Activated naive CD8-positive, alpha-beta T cell treated with anti-CD3 and anti-CD28 coated beads for 36 hours (primary cell): Measurements from ENCODE around the gene KIZ. TPM values are rescaled to one million over a fixed set of nuclear protein-coding genes. Genes with fewer than 3 reads are reported as not detected.
A peak's percentile ranks its signal among the peaks of the same experiment; 100 is the strongest.

Source experiments
- DNase-seq: peaks from one replicate; pipeline ENCODE4 v3.0.0; 2021
- H3K27ac Mint-ChIP-seq: one replicate; pipeline ENCODE4 v1.8.0; 2022; ENCODE audit warnings: mild to moderate bottlenecking, moderate library complexity, mixed read lengths
- H3K27me3 Mint-ChIP-seq: one replicate; pipeline ENCODE4 v1.8.0; 2022; ENCODE audit warnings: mild to moderate bottlenecking, mixed read lengths
- H3K36me3 Mint-ChIP-seq: one replicate; pipeline ENCODE4 v1.8.0; 2021; ENCODE audit warnings: mild to moderate bottlenecking, mixed read lengths
- H3K4me1 Mint-ChIP-seq: one replicate; pipeline ENCODE4 v1.8.0; 2021; ENCODE audit warnings: mixed read lengths
- H3K4me3 Mint-ChIP-seq: one replicate; pipeline ENCODE4 v1.8.0; 2022; ENCODE audit warnings: mild to moderate bottlenecking, moderate library complexity, mixed read lengths
- H3K9me3 Mint-ChIP-seq: one replicate; pipeline ENCODE4 v1.8.0; 2022; ENCODE audit warnings: mixed read lengths
- total RNA-seq, 2 experiments: library from RNA; stranded (reverse); gene quantifications; one replicate each; pipeline ENCODE4 v1.2.3, GENCODE V29; 2021

Gene KIZ
- total RNA-seq, 2 experiments from 2014 or later, result 9.6 to 15.7 TPM

DNA sequence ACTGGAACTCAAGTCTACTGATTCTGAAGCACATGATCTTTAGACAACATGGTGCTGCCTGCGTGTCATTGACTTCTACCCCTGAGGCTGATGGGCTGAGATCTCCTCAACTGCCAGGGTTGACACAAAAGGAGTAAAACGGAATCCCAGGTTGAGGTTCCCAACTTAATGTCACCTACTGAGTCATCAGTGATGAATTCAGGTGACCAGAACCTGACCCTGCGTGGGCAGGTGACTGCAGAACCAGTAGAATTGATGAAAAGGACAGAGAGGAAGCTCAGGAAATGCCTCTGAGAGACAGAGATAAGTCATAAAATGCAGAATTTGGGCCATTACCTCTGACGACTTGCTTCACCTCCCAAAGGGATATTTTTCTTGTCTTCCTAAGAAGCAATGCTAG, 7.7 kb upstream of the KIZ start:
- H3K9me3 Mint-ChIP-seq, result no peaks in the 10 kb centered on the region
- H3K27ac Mint-ChIP-seq, result no peak overlapping the region
- no peak overlapping the region for H3K4me3 Mint-ChIP-seq
- H3K27me3 Mint-ChIP-seq, result peaks cover 24% of the 10 kb centered on the region
- DNase-seq, result no peak
- H3K36me3 Mint-ChIP-seq, result no peaks in the 10 kb centered on the region
- no peaks in the 10 kb centered on the region for H3K4me1 Mint-ChIP-seq

DNA sequence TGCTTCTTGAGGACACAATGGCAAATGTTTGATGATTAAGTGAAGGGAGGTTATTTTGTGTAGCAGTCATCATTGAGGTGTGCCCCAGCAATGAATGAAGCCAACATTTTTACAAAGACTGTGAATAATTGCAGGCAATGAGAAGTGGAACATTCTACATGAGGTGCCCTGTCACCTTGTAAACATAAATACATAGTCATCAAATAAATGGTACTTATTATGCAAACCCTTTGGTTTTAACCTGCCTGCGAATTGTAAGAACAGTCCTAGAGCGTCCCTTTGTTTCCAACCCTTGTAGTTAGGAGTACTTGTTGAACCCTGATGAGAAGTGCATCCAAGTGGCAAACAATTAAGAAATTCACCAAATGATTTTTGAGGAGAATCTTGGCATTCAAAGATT, 7.1 kb upstream of the KIZ start:
- no peak for DNase-seq
- Mint-ChIP-seq H3K9me3 (no peaks in the 10 kb centered on the region), H3K27ac (no peak overlapping the region), H3K27me3 (peaks cover 24% of the 10 kb centered on the region), H3K4me1 (no peaks in the 10 kb centered on the region), H3K4me3 (no peak overlapping the region), H3K36me3 (no peaks in the 10 kb centered on the region)

DNA sequence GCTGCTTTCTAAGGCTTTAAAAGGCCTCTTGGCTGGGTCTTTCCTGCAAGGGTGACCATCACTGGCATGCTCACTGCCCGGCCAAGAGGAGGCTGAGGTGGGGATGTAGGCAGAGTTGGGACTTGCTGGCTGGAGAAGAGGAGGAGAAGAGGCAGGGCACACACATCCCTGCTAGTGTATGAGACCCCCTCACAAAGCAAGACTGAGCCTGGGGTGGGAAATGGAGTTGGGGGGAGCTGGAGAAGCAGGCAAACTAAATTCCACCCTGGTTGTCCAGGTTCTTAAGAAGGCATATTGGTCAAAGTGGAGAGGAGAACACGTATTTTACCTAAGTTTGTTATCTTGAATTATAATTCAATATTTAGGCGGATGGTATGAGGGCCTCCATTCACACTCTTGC, 1.7 kb upstream of the KIZ start:
- no peak overlapping the region for H3K4me3 Mint-ChIP-seq
- no peak overlapping the region for H3K27ac Mint-ChIP-seq
- peaks cover 16% of the 10 kb centered on the region for H3K4me1 Mint-ChIP-seq
- no peaks in the 10 kb centered on the region for H3K9me3 Mint-ChIP-seq
- DNase-seq, result no peak
- no peaks in the 10 kb centered on the region for H3K36me3 Mint-ChIP-seq
- H3K27me3 Mint-ChIP-seq, result peaks cover 4% of the 10 kb centered on the region

DNA sequence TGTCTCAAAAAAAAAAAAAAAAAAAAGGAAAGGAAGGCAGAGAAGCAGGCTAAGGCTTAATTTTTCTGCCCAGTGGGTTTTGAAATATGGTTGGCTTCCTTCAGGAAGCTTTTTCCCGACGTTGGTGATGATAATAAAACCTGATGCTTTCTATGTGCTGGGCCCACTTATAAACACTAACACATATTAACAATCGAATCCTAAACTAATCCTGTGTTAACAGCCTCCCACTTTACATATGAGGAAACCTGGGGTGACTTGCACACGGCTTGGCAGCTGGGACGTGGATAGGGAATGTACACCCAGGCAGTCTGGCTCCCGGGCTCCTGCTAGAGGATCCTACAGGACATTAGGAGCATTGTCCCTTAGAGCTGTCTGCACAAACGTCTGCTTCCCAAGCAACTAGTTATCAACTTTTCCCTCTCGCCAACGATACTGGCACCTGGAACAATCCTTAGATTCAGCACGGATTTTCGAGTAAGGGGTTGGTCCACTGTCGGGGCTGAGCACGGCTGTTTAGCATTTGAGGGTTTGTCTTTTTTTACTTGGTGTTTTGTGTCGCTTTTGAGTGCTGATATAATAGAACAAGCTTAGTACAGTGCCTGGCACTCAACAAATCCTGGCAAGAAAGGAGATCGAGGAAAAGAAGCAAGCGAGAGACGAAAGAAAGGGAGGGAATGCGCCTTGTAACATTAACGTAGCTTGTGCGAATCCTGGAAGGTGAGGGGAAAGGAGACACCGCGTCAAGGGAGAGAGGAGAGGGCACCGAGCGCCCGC, 622 bp upstream of the KIZ start:
- DNase-seq, result no peak
- Mint-ChIP-seq H3K27ac (no peak overlapping the region), H3K4me1 (peaks cover 16% of the 10 kb centered on the region), H3K9me3 (no peaks in the 10 kb centered on the region), H3K36me3 (no peaks in the 10 kb centered on the region), H3K27me3 (peaks cover 4% of the 10 kb centered on the region), H3K4me3 (peak overlapping the region; percentile 93)

DNA sequence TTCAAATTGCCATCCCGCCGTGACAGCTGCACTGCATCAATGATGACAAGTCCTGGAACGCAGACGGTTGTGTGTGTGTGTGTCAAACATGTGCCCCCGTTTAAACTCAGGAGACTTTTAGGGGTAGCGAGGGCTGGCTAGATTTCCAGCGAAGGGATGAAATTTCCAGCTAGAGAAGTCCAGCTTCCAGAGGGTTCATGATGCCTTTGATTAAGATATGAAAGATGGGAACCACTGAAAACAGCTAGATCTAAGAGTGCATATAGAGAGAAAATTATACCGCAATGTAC, 644 bp downstream of the KIZ start:
- no peaks in the 10 kb centered on the region for H3K27me3 Mint-ChIP-seq
- no peaks in the 10 kb centered on the region for H3K36me3 Mint-ChIP-seq
- no peaks in the 10 kb centered on the region for H3K9me3 Mint-ChIP-seq
- peaks cover 16% of the 10 kb centered on the region for H3K4me1 Mint-ChIP-seq
- DNase-seq, result no peak
- peak overlapping the region; percentile 80 for H3K27ac Mint-ChIP-seq
- peak overlapping the region; percentile 93 for H3K4me3 Mint-ChIP-seq

DNA sequence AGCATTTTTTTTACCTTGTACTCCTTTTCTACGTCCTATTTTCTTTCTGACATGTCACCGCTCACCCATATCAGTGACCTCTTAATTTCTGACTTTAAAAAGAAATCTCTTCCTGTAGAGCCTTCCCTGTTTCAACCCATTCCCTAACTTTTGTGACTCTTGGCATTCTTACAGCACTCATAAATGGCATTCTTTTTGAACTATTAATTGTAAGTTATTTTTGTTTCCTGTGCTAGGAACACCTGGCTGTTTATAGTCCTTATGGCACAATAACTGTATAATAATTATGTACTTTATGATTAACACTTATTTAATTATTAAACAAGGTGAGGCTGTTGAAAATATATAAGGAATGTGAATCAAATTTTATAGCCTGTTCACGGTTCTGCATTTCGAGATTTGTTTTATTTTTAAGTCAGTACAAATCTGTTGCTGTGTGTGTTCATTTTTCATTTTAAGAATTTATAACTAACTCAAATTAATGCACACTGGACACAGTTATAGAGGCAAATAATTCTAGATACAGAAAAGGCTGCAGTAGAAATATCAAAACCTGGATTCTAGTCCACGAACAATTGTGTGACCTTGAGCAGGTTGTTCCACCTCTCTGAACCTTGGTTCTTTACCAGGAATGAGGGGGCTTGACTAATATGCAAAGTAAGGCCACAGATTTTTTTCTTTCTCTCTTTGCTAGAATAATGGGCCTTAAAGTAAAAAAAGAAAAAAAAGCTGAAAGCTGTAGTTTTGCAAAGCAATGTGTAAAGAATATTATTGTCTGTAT, 1.5 kb downstream of the KIZ start:
- no peaks in the 10 kb centered on the region for H3K36me3 Mint-ChIP-seq
- peaks cover 16% of the 10 kb centered on the region for H3K4me1 Mint-ChIP-seq
- H3K4me3 Mint-ChIP-seq, result peak overlapping the region; percentile 93
- H3K9me3 Mint-ChIP-seq, result no peaks in the 10 kb centered on the region
- H3K27ac Mint-ChIP-seq, result no peak overlapping the region
- DNase-seq, result no peak
- no peaks in the 10 kb centered on the region for H3K27me3 Mint-ChIP-seq

DNA sequence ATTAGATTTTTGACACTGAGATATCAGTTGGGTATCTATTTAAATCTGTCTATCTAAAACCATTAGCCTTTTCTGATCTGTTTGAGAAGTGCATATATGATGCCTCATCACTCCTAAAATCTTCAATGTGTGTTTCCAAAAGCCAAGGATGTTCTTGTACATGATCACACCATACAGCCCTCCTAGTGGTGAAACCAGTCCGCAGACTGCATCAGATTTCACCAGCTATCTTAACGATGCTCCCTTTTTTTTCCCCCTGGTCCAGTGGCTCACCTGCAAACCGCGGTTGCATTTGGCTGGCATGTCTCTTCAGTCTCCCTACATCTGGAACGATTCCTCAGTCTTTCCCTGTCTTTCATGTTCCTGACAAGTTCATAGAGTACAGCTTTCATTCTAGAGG, 4.0 kb downstream of the KIZ start:
- no peaks in the 10 kb centered on the region for H3K9me3 Mint-ChIP-seq

DNA sequence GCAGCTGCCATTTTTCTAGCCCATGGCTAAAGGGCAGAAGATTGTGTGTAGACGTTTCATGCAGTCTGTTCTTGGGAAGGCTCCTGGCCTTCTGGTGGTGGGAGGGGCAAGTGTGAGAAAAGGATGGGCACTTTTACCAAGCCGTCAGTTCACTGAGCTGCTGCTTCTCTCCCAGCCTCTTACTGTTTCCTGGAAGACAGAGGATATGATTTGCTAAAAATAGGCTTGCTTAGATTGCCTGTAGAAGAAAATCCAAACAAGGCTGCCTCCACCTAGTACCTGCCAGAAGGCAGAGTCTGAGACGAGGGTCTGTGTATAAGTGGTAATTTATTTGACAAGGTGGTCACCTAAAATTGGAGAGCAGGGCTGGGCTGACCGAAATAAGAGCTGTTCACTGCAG, 7.5 kb downstream of the KIZ start:
- H3K27me3 Mint-ChIP-seq, result no peaks in the 10 kb centered on the region
- peaks cover 3% of the 10 kb centered on the region for H3K4me1 Mint-ChIP-seq
- no peak overlapping the region for H3K27ac Mint-ChIP-seq
- peaks cover 7% of the 10 kb centered on the region for H3K36me3 Mint-ChIP-seq
- H3K9me3 Mint-ChIP-seq, result no peaks in the 10 kb centered on the region
- no peak for DNase-seq
- H3K4me3 Mint-ChIP-seq, result no peak overlapping the region

More for the DNA sequence above, 4.0 kb downstream of the KIZ start:
- peaks cover 16% of the 10 kb centered on the region for H3K4me1 Mint-ChIP-seq
- no peak overlapping the region for H3K27ac Mint-ChIP-seq
- H3K27me3 Mint-ChIP-seq, result no peaks in the 10 kb centered on the region
- no peak for DNase-seq
- no peak overlapping the region for H3K4me3 Mint-ChIP-seq
- H3K36me3 Mint-ChIP-seq, result peaks cover 4% of the 10 kb centered on the region

DNA sequence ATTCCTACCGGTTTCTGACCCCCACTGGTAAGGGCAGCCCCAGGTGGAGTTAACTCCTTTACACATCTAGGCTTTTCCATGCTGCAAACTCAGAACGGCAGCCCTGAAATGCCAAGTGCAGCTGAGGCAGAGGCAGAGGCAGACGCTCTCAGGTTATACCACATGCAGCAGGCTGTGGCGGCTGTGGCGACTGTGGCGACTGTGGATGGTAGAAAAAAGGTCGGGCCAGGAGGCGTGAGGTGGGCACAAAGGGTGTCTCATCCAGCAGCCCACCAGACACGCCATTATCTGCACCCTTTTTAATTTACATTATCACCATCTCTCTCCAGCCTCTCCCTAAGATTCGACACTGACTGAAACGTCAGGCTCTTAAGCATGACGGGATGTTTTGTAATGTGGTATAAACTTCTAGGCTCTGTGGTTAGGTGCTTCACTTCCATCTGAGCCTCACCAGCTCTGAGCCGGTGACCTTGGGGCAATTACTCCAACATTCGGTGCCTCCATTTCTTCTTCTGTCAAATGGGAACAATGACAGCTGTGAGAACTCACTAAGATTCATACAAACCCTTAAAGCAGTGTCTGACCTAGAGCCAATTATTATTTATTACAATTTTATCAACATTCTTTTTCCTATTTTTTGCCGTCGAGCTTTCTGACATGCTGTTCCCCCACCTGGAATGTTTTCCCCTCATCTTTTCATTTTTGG, 8.2 kb downstream of the KIZ start:
- Mint-ChIP-seq H3K27ac (no peak overlapping the region), H3K4me3 (no peak overlapping the region), H3K36me3 (peaks cover 7% of the 10 kb centered on the region), H3K9me3 (no peaks in the 10 kb centered on the region), H3K27me3 (no peaks in the 10 kb centered on the region), H3K4me1 (peaks cover 2% of the 10 kb centered on the region)
- no peak for DNase-seq

DNA sequence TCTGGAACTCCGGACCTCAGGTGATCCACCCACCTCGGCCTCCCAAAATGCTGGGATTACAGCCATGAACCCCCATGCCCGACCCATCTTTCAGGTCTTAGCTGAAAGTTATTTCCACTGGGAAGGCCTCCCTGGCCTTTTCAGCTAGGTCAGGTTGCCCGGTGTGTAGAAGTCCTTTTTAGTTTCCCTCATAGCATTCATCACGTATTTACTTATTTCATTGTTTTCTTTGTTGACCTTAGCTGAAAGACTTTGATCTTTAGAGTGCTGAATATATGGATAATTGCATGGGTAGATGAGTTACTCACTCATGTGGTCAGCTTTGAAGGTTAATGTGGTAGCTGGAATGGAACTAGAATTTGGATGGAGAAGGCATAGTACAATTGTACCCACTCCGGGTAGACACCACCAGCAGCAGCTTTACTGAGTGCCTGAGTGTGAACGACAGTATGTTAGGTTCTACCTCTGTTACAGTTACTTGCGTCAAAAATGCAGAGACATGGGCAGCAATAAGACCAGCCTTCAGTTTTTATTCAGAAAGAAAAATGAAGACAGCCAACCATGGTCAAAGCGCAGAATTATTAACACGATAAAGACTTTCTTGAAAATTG, 9.1 kb downstream of the KIZ start:
- H3K36me3 Mint-ChIP-seq, result peaks cover 10% of the 10 kb centered on the region
- H3K4me3 Mint-ChIP-seq, result no peak overlapping the region
- H3K9me3 Mint-ChIP-seq, result no peaks in the 10 kb centered on the region
- H3K4me1 Mint-ChIP-seq, result peaks cover 2% of the 10 kb centered on the region
- no peaks in the 10 kb centered on the region for H3K27me3 Mint-ChIP-seq
- DNase-seq, result no peak
- H3K27ac Mint-ChIP-seq, result no peak overlapping the region

DNA sequence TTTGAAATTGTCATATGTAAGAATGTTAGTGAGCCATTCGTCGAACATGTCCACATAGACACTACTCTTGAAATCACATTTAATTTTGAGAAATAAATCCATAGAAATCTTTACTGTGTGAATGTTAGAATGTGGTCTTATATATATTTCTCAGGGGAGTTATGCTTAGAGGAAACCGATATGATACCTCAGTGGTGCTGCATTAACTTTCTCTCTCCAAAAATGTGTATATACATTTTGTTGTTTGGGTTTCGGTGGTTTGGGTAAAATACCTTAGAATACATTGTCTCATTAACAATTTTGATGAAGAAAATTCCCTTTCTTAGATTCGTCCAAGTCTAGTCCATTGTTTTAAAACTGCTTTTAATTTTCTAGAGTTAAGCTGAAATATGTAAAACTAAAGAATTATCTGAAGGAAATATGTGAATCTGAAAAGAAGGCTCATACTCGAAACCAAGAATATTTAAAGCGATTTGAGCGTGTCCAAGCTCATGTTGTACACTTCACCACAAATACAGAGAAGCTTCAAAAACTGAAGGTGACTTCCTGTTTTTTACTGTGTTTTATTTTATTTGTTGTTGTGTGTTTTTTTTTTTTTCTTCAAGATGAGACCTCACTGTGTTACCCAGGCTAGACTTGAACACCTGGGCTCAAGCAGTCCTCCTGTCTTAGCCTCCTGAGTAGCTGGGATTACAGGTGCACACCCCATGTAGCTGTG, 10.3 kb downstream of the KIZ start:
- H3K27ac Mint-ChIP-seq, result no peak overlapping the region
- DNase-seq, result no peak
- no peak overlapping the region for H3K4me3 Mint-ChIP-seq
- H3K4me1 Mint-ChIP-seq, result peaks cover 2% of the 10 kb centered on the region
- peaks cover 12% of the 10 kb centered on the region for H3K36me3 Mint-ChIP-seq
- no peaks in the 10 kb centered on the region for H3K9me3 Mint-ChIP-seq
- H3K27me3 Mint-ChIP-seq, result no peaks in the 10 kb centered on the region

DNA sequence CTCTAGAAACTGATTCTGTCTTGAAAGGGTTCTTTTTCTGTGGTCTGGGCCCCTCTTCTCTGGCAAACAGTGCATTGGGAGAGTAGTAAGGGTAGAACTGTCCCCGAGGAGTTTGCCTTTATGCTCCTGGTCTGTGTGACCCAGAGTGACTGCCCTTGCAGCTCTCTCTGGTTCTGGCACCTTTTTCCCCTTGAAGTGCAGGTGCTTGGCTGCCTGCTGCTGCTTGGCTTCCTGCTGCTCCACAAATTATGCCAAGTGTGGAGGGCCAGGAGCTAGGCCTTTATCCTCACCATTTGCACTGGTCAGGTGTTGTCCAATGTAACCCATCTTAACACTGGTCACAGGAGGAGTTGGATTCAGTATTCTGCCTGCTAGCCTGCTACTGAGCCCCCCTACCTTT, 11.2 kb downstream of the KIZ start:
- H3K27ac Mint-ChIP-seq, result no peak overlapping the region
- peaks cover 12% of the 10 kb centered on the region for H3K36me3 Mint-ChIP-seq
- no peaks in the 10 kb centered on the region for H3K27me3 Mint-ChIP-seq
- H3K9me3 Mint-ChIP-seq, result no peaks in the 10 kb centered on the region
- H3K4me1 Mint-ChIP-seq, result peaks cover 2% of the 10 kb centered on the region
- no peak for DNase-seq
- H3K4me3 Mint-ChIP-seq, result no peak overlapping the region

DNA sequence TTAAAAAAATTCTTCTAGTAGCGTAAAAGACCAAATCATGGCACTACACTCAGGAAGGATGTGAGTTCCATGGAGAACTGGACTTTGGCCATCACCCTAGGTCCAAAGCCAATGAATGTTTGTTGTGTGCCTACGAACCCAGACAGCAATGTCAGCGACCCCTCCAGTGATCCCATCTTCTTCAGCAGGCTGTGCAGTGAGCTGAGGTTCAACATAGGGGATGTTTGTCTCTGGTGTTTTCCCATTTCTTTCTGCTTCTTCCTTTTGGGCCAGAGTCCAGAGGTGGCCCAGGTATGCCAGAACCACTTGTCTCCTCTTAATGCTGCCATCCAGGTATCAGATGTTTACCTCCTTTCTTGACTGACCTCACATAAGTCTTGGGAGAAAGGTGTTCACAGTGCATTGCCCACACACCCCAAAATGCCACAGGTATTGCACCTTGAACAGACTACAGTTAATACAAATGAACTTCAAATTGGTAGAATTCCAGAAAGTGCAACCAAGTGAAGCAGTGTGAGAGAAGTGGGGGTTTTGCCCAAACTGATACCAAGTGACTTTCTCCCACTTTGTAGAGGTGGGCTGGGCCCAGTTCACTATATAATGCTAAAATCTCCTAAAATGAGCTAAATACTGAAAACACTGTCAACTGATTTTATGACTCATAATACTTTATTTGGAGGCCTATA, 14.1 kb downstream of the KIZ start:
- Mint-ChIP-seq H3K4me1 (peaks cover 1% of the 10 kb centered on the region), H3K9me3 (no peaks in the 10 kb centered on the region), H3K27ac (no peak overlapping the region), H3K4me3 (no peak overlapping the region), H3K27me3 (no peaks in the 10 kb centered on the region), H3K36me3 (peaks cover 6% of the 10 kb centered on the region)
- DNase-seq, result no peak

DNA sequence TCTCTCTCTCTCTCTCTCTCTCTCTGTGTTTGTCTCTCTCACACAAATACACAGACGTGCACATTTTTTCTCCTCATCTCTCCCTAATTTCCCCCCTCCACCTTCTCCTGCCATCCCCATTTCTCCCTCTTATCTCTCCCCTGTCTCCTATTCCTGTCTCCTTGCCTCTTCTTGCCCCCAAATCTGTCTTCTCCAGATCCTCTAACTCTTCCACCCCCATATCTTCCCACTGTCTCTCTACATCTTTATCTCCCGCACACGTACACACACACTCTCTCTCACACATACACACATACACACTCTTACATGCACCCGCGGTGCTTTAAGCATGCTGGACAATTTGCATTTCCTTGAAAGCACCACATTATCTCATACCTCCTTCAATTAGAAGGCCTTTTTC, 15.9 kb downstream of the KIZ start:
- Mint-ChIP-seq H3K36me3 (peaks cover 6% of the 10 kb centered on the region), H3K27ac (no peak overlapping the region), H3K4me1 (no peaks in the 10 kb centered on the region), H3K9me3 (no peaks in the 10 kb centered on the region), H3K27me3 (no peaks in the 10 kb centered on the region), H3K4me3 (no peak overlapping the region)
- no peak for DNase-seq
